Measurements from ENCODE around the gene LGALS7.

LGALS7 gene

DNA sequence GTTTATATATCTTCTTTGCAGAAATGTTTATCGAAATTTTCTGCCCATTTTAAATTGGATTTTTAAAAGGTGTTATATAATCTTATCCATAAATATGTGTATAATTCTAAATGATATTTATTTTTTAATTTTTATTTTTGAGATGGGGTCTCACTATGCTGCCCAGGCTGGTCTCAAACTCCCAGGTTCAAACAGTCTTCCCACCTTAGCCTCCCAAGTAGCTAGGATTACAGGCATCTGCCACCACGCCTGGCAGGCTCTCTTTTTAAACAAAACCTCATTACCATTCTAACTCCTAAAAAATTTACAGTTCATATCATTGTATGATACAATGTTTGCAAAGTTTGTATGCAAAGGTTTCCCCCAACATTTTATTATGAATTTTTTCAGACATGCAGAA, 22.8 kb upstream of the LGALS7 start:
- no peak overlapping the region for H3K18ac ChIP-seq (ENCODE audit: low read depth in 1 of 2, low read length in 2 of 2)
- no peaks in the 10 kb centered on the region for H3K79me1 ChIP-seq (replicated peaks; ENCODE audit: low read length, poor library complexity, severe bottlenecking)
- peaks cover 0 to 7% of the 10 kb centered on the region in 2 experiments for H3K27me3 ChIP-seq (ENCODE audit: control insufficient read depth in 1 of 2, insufficient read depth in 1 of 2, low read length in 2 of 2)
- H2BK15ac ChIP-seq (ENCODE audit: low read depth, poor library complexity, severe bottlenecking): no peak overlapping the region
- H4K91ac ChIP-seq (ENCODE audit: low read length): no peak overlapping the region
- peaks cover 4% of the 10 kb centered on the region for H3K4me1 ChIP-seq (ENCODE audit: control insufficient read depth, insufficient read depth, low read depth, low read length)
- no peak overlapping the region for H2BK5ac ChIP-seq (ENCODE audit: low read depth, low read length, poor library complexity, severe bottlenecking)
- DNase-seq: no peak
- no peak overlapping the region for H3K4me2 ChIP-seq (ENCODE audit: low read length, poor library complexity, severe bottlenecking)
- no peak overlapping the region for H3K9ac ChIP-seq (ENCODE audit: low read length)
- H2BK12ac ChIP-seq (ENCODE audit: low read length in 2 of 2): no peak overlapping the region
- no peak overlapping the region for H2AK5ac ChIP-seq (ENCODE audit: low read length, severe bottlenecking)
- H3K14ac ChIP-seq (ENCODE audit: low read length in 2 of 2): no peak overlapping the region
- no peak overlapping the region for H2AFZ ChIP-seq (ENCODE audit: low read depth, low read length)
- no peaks in the 10 kb centered on the region for H3K36me3 ChIP-seq (ENCODE audit: control insufficient read depth in 1 of 2, insufficient read depth in 2 of 2, low read depth in 1 of 2, low read length in 2 of 2)
- H3K23ac ChIP-seq (ENCODE audit: low read length in 2 of 2): no peak overlapping the region
- H2BK120ac ChIP-seq (ENCODE audit: low read depth, low read length): no peak overlapping the region
- no peak overlapping the region for H3K4ac ChIP-seq (ENCODE audit: low read depth in 1 of 2, low read length in 2 of 2)
- no peak overlapping the region for H3K4me3 ChIP-seq (ENCODE audit: insufficient read depth in 1 of 2, low read depth in 1 of 2, low read length in 2 of 2)
- no peak overlapping the region for H3K27ac ChIP-seq (ENCODE audit: low read length, poor library complexity, severe bottlenecking)
- no peaks in the 10 kb centered on the region for H3K9me3 ChIP-seq (ENCODE audit: control insufficient read depth, low read length)
- no peak overlapping the region for H4K8ac ChIP-seq (ENCODE audit: low read length)
- WGBS: no CpG with 5 or more reads among the region's 2 CpGs

DNA sequence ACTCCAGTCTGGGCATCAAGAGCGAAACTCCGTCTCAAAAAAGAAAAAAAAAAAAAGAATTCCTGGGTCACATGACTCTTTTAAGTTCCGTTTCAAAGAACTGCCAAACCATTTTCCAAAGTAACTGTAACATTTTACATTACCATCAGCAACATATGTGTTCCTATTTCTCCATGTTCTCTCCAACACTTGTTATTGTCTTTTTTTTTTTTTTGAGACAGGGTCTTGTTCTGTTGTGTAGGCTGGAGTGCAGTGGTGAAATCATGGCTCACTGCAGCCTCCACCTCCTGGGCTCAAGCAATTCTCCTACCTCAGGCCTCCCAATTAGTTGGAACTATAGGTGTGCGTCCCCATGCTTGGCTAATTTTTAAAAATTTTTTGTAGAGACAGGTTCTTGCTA, 22.2 kb upstream of the LGALS7 start:
- H2BK120ac ChIP-seq (ENCODE audit: low read depth, low read length): no peak overlapping the region
- no peak overlapping the region for H3K9ac ChIP-seq (ENCODE audit: low read length)
- H3K14ac ChIP-seq (ENCODE audit: low read length in 2 of 2): no peak overlapping the region
- H3K18ac ChIP-seq (ENCODE audit: low read depth in 1 of 2, low read length in 2 of 2): no peak overlapping the region
- no peak overlapping the region for H4K91ac ChIP-seq (ENCODE audit: low read length)
- H3K4me1 ChIP-seq (ENCODE audit: control insufficient read depth, insufficient read depth, low read depth, low read length): peaks cover 4% of the 10 kb centered on the region
- H2BK15ac ChIP-seq (ENCODE audit: low read depth, poor library complexity, severe bottlenecking): no peak overlapping the region
- no peak overlapping the region for H2AFZ ChIP-seq (ENCODE audit: low read depth, low read length)
- no peak overlapping the region for H2AK5ac ChIP-seq (ENCODE audit: low read length, severe bottlenecking)
- no peaks in the 10 kb centered on the region for H3K36me3 ChIP-seq (ENCODE audit: control insufficient read depth in 1 of 2, insufficient read depth in 2 of 2, low read depth in 1 of 2, low read length in 2 of 2)
- no peak overlapping the region for H3K27ac ChIP-seq (ENCODE audit: low read length, poor library complexity, severe bottlenecking)
- H2BK12ac ChIP-seq (ENCODE audit: low read length in 2 of 2): no peak overlapping the region
- no peak overlapping the region for H3K23ac ChIP-seq (ENCODE audit: low read length in 2 of 2)
- 83% methylated on average over 4 of the region's 4 CpGs for WGBS
- H3K27me3 ChIP-seq (ENCODE audit: control insufficient read depth in 1 of 2, insufficient read depth in 1 of 2, low read length in 2 of 2): peaks cover 0 to 7% of the 10 kb centered on the region in 2 experiments
- no peak overlapping the region for H3K4me3 ChIP-seq (ENCODE audit: insufficient read depth in 1 of 2, low read depth in 1 of 2, low read length in 2 of 2)
- H2BK5ac ChIP-seq (ENCODE audit: low read depth, low read length, poor library complexity, severe bottlenecking): no peak overlapping the region
- no peak overlapping the region for H3K4me2 ChIP-seq (ENCODE audit: low read length, poor library complexity, severe bottlenecking)
- H3K9me3 ChIP-seq (ENCODE audit: control insufficient read depth, low read length): no peaks in the 10 kb centered on the region
- no peak for DNase-seq
- H3K4ac ChIP-seq (ENCODE audit: low read depth in 1 of 2, low read length in 2 of 2): no peak overlapping the region
- H3K79me1 ChIP-seq (replicated peaks; ENCODE audit: low read length, poor library complexity, severe bottlenecking): no peaks in the 10 kb centered on the region
- H4K8ac ChIP-seq (ENCODE audit: low read length): no peak overlapping the region

DNA sequence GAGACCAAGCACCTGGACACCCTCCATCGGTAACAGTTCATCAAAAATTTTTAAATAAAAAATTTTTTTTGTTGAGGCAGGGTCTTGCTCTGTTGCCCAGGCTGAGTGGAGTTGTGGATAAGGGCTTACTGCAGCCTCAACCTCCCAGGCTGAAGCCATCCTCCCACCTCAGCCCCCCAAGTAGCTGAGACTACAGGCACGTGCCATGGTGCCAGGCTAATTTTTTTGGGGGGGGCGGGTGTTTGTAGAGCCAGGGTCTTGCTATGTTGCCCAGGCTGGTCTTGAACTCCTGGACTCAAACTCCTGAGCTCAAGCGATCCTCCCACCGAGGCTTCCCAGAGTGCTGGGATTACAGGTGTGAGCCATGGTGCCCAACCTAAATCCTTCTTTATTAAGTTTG, 20.4 kb upstream of the LGALS7 start:
- no peak overlapping the region for H3K18ac ChIP-seq (ENCODE audit: low read depth in 1 of 2, low read length in 2 of 2)
- peaks cover 2% of the 10 kb centered on the region for H3K4me1 ChIP-seq (ENCODE audit: control insufficient read depth, insufficient read depth, low read depth, low read length)
- no peak overlapping the region for H2BK120ac ChIP-seq (ENCODE audit: low read depth, low read length)
- WGBS: 90% methylated on average over 3 of the region's 5 CpGs
- no peaks in the 10 kb centered on the region for H3K36me3 ChIP-seq (ENCODE audit: control insufficient read depth in 1 of 2, insufficient read depth in 2 of 2, low read depth in 1 of 2, low read length in 2 of 2)
- no peak overlapping the region for H2AK5ac ChIP-seq (ENCODE audit: low read length, severe bottlenecking)
- H3K4ac ChIP-seq (ENCODE audit: low read depth in 1 of 2, low read length in 2 of 2): no peak overlapping the region
- no peak overlapping the region for H2BK12ac ChIP-seq (ENCODE audit: low read length in 2 of 2)
- H4K91ac ChIP-seq (ENCODE audit: low read length): no peak overlapping the region
- H4K8ac ChIP-seq (ENCODE audit: low read length): no peak overlapping the region
- no peak overlapping the region for H3K14ac ChIP-seq (ENCODE audit: low read length in 2 of 2)
- peaks cover 0 to 7% of the 10 kb centered on the region in 2 experiments for H3K27me3 ChIP-seq (ENCODE audit: control insufficient read depth in 1 of 2, insufficient read depth in 1 of 2, low read length in 2 of 2)
- no peak overlapping the region for H2AFZ ChIP-seq (ENCODE audit: low read depth, low read length)
- DNase-seq: no peak
- no peak overlapping the region for H3K4me2 ChIP-seq (ENCODE audit: low read length, poor library complexity, severe bottlenecking)
- H3K9me3 ChIP-seq (ENCODE audit: control insufficient read depth, low read length): no peaks in the 10 kb centered on the region
- no peak overlapping the region for H3K9ac ChIP-seq (ENCODE audit: low read length)
- no peak overlapping the region for H3K4me3 ChIP-seq (ENCODE audit: insufficient read depth in 1 of 2, low read depth in 1 of 2, low read length in 2 of 2)
- H3K27ac ChIP-seq (ENCODE audit: low read length, poor library complexity, severe bottlenecking): no peak overlapping the region
- H3K79me1 ChIP-seq (replicated peaks; ENCODE audit: low read length, poor library complexity, severe bottlenecking): no peaks in the 10 kb centered on the region
- H2BK5ac ChIP-seq (ENCODE audit: low read depth, low read length, poor library complexity, severe bottlenecking): no peak overlapping the region
- H2BK15ac ChIP-seq (ENCODE audit: low read depth, poor library complexity, severe bottlenecking): no peak overlapping the region
- H3K23ac ChIP-seq (ENCODE audit: low read length in 2 of 2): no peak overlapping the region

DNA sequence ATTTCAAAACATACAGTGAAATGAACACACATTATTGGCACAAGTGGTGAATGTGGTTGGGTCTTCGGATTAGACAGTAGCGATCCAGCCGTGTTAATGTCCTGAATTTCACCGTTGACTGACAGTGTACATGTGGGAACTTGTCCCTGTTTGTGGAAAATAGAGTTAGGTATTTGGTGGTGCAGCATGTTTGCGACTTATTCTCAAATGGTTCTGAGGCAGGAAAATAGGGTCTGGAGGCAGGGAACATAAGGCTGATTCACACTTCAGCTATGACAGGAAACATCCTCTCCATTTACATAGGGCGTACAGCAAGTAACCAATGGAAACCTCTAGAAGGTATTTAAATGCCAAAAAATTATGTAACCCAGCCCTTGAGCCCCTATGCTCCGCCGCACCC, 19.9 kb upstream of the LGALS7 start:
- no peak for DNase-seq
- Histone ChIP-seq H4K91ac (ENCODE audit: low read length) (no peak overlapping the region), H3K14ac (ENCODE audit: low read length in 2 of 2) (no peak overlapping the region), H2BK5ac (ENCODE audit: low read depth, low read length, poor library complexity, severe bottlenecking) (no peak overlapping the region), H2AFZ (ENCODE audit: low read depth, low read length) (no peak overlapping the region), H3K4me3 (ENCODE audit: insufficient read depth in 1 of 2, low read depth in 1 of 2, low read length in 2 of 2) (no peak overlapping the region), H2BK12ac (ENCODE audit: low read length in 2 of 2) (no peak overlapping the region), H2BK120ac (ENCODE audit: low read depth, low read length) (no peak overlapping the region), H3K23ac (ENCODE audit: low read length in 2 of 2) (no peak overlapping the region), H3K9me3 (ENCODE audit: control insufficient read depth, low read length) (no peaks in the 10 kb centered on the region), H3K4me1 (ENCODE audit: control insufficient read depth, insufficient read depth, low read depth, low read length) (peaks cover 2% of the 10 kb centered on the region), H3K4ac (ENCODE audit: low read depth in 1 of 2, low read length in 2 of 2) (no peak overlapping the region), H3K4me2 (ENCODE audit: low read length, poor library complexity, severe bottlenecking) (no peak overlapping the region), H3K79me1 (replicated peaks; ENCODE audit: low read length, poor library complexity, severe bottlenecking) (no peaks in the 10 kb centered on the region), H2BK15ac (ENCODE audit: low read depth, poor library complexity, severe bottlenecking) (no peak overlapping the region), H2AK5ac (ENCODE audit: low read length, severe bottlenecking) (no peak overlapping the region), H3K36me3 (ENCODE audit: control insufficient read depth in 1 of 2, insufficient read depth in 2 of 2, low read depth in 1 of 2, low read length in 2 of 2) (no peaks in the 10 kb centered on the region), H3K9ac (ENCODE audit: low read length) (no peak overlapping the region), H3K27ac (ENCODE audit: low read length, poor library complexity, severe bottlenecking) (no peak overlapping the region), H3K18ac (ENCODE audit: low read depth in 1 of 2, low read length in 2 of 2) (no peak overlapping the region), H4K8ac (ENCODE audit: low read length) (no peak overlapping the region), H3K27me3 (ENCODE audit: control insufficient read depth in 1 of 2, insufficient read depth in 1 of 2, low read length in 2 of 2) (peaks cover 0 to 7% of the 10 kb centered on the region in 2 experiments)
- 91% methylated on average over 6 of the region's 8 CpGs for WGBS

Measured in mesenchymal stem cell (in vitro differentiated cells and primary cell).